ENCODE data around the gene USF2. TPM values are rescaled to one million over a fixed set of nuclear protein-coding genes. Genes with fewer than 3 reads are reported as not detected.

Gene USF2, protein sequence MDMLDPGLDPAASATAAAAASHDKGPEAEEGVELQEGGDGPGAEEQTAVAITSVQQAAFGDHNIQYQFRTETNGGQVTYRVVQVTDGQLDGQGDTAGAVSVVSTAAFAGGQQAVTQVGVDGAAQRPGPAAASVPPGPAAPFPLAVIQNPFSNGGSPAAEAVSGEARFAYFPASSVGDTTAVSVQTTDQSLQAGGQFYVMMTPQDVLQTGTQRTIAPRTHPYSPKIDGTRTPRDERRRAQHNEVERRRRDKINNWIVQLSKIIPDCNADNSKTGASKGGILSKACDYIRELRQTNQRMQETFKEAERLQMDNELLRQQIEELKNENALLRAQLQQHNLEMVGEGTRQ
- polyA plus RNA-seq = 2.9 and 3.9 TPM in 2 replicates

DNA sequence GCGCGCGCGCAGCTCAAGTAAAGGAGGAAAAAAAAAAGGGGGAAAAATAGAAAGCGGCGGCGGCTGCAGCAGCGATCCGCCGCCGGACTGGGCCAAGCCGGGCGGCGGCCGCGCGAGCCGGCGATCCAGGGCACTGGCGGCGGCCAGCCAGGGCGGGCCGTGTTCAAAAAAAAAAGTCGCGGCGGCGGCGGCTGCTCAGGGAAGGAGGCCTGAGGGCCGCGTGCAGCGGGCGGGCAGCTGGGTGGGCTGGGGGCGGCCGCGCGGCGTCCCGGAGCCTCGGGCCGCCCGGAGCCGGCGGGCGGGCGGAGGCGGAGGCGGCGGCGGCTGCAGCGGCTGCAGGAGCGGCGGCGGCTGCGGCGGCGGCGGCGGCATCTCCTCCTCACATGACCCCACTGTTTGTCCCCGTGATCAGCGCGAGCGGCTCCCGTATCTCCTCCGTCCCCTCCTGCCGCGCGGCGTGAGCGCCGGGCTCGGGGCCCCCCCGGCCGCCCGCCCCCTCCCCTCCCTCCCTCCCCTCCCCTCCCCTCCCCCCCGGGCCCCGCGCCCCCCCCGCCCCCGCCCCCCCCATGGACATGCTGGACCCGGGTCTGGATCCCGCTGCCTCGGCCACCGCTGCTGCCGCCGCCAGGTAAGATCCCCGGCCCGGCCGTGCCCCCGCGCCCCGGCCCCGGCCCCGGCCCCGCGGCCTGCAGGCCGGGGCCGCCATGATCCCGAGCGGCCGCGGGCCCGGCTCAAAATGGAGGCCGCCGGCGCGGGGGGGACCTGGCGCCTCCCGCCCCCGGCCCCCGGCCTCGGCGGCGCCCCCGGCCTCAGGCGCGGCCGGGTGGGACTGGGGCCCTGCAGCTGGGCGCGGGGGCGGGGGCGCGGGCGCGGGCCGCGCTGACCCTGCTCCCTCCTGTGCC is at the start of gene USF2:
Gene USF2 (plus strand): TSS at position 427 of the 902 bp plus-strand sequence. CDS start 140 bp downstream, at position 567.

DNA sequence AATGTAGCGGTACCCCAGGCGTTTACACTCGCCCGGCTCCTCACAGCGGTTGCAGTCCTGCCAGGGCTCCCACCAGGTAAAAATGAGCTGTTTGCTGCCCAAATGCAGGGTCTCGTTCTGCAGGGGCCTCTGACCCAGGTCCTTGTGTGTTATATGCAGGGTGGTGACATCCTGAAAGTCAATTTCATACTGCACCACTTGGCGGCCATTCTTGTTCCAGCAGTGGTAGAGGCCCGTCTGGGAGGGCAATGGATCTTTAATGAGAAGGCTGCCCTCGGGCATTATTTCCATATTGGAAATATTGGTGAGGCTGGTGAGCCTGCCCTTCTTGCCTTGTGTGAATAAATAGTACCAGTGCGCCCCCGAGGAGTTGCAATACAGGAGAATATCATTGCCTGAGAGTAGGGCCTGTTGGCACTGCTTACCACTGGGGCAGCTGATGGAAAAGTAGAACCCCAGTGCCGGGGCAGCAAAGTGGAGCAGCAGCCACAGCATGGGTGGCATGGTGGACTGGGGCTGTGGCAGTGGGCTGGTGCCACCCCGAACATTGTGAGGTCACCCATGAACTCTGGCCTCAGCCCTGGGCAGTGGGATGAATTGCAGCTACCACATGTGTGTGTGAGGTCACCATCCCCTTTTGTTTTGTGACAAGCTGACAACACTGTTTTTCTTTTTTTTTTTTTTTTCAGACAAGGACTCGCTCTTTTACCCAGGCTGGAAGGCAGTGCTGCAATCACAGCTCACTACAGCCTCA is 40.4 kb upstream of the USF2 start, which contains the start of gene FAM187B:
Gene FAM187B (minus strand): TSS at position 563 of the 754 bp plus-strand sequence. CDS start 59 bp downstream, at position 504.

DNA sequence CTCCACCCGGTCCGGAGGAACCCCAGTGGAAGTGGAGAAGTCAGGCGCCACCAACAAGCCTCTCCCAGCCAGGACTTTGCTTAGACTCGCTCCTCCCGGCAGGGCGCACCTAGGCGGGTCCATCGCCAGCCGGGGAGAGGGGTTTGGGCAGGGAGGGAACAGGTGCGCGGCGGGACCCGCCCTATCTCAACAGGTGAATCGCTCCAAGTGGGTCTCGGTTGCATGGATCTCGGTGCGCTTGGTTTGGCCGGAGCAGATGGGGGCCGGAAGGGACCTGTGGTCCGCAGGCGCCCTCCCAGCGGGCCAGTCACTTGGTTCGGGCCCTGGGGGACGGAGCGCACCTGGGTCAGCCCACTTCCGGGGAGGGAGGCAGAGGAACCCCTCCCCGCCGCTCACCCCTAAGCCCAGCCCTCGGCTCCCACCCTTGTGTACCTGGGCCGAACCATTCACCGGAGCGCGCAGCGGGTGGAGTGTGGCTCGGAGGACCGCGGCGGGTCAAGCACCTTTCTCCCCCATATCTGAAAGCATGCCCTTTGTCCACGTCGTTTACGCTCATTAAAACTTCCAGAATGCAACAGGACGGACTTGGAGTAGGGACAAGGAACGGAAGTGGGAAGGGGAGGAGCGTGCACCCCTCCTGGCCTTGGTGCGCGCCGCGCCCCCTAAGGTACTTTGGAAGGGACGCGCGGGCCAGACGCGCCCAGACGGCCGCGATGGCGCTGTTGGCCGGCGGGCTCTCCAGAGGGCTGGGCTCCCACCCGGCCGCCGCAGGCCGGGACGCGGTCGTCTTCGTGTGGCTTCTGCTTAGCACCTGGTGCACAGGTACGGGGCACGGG is 20.2 kb upstream of the USF2 start, which contains the start of gene LSR:
Gene LSR (plus strand): TSS at position 693 of the 836 bp plus-strand sequence. CDS start 21 bp downstream, at position 714.

DNA sequence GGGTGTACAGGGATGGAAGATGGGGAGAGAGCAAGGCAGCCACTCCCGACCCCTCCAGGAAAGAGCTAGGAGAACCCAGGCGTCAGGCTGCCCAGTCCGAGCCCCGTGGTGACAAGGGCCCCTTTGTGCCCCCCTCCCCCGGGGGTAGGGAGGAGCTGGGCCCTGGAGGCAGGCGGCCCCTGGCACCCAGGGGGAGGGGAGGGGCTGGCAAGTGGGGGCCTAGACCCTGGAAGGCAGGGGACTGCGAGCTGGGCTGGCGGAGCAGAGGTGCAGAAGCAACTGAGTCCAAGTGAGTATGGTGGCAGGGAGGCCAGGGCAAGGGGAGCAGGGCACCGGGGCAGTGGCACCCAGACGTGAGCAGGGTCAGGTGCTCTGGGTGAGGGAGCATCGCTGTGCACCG is 23.2 kb downstream of the USF2 start, which contains the start of gene MAG:
Gene MAG (plus strand): TSS at position 246 of the 400 bp plus-strand sequence. CDS start 3,248 bp downstream, outside the sequence.

DNA sequence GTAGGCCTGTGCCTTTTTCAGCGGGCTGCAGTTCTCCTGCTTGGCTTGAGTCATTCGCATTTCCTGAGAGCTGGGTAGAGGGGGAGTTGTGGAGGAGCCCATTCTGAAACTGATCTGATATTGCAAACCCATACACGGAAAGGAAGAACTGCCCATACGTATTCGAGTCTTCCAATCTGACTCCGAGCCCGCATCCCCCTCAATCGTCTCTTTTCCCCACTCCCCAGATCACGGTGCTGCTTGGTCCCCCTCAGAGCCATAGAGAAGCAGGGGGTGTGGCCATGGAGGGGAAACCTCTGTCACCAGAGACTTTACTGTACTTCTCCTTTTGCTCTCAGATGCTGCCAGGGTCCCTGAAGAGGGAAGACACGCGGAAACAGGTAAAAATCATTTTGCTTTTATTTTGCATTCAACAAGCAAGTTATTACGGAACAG is 60.1 kb downstream of the USF2 start, which contains the start of gene CD22:
Gene CD22 (plus strand): TSS at position 337 of the 435 bp plus-strand sequence. CDS start 2,854 bp downstream, outside the sequence.

Other genes with a start within 250 kb of the USF2 start
- 1.9 and 2.0 TPM in 2 replicates for gene SCN1B, start 238.5 kb upstream of the USF2 start, polyA plus RNA-seq
- gene HPN, start 227.2 kb upstream of the USF2 start, polyA plus RNA-seq = 0.13 and 0.67 TPM in 2 replicates
- gene FXYD3, start 153.1 kb upstream of the USF2 start, polyA plus RNA-seq = 0.67 and 3.5 TPM in 2 replicates
- 2.8 and 6.4 TPM in 2 replicates for gene LGI4, start 133.9 kb upstream of the USF2 start, polyA plus RNA-seq
- 6.4 and 8.3 TPM in 2 replicates for gene FXYD1, start 130.1 kb upstream of the USF2 start, polyA plus RNA-seq
- 62.3 and 64.4 TPM in 2 replicates for gene FXYD7, start 125.7 kb upstream of the USF2 start, polyA plus RNA-seq
- gene FXYD5, start 114.2 kb upstream of the USF2 start, polyA plus RNA-seq = 7.1 TPM in 1 of 2 replicates, not detected in the other
- not detected in 2 replicates for gene FAM187B, start 40.2 kb upstream of the USF2 start, polyA plus RNA-seq
- gene LSR, start 20.0 kb upstream of the USF2 start, polyA plus RNA-seq = not detected in 2 replicates
- gene HAMP, start 13.6 kb downstream of the USF2 start, polyA plus RNA-seq = 0.79 TPM in 1 of 2 replicates, not detected in the other
- 0.22 TPM in 1 of 2 replicates, not detected in the other for gene MAG, start 23.2 kb downstream of the USF2 start, polyA plus RNA-seq
- 0.28 TPM in 1 of 2 replicates, not detected in the other for gene CD22, start 60.2 kb downstream of the USF2 start, polyA plus RNA-seq
- gene FFAR1, start 78.9 kb downstream of the USF2 start, polyA plus RNA-seq = not detected in 2 replicates
- gene FFAR3, start 89.5 kb downstream of the USF2 start, polyA plus RNA-seq = not detected in 2 replicates
- gene GPR42, start 102.1 kb downstream of the USF2 start, polyA plus RNA-seq = not detected in 2 replicates
- gene FFAR2, start 179.3 kb downstream of the USF2 start, polyA plus RNA-seq = not detected in 2 replicates
- 0.58 and 1.7 TPM in 2 replicates for gene KRTDAP, start 221.5 kb downstream of the USF2 start, polyA plus RNA-seq
- 6.0 and 7.7 TPM in 2 replicates for gene DMKN, start 244.7 kb downstream of the USF2 start, polyA plus RNA-seq

All from Purkinje cell (primary cell).